ENCODE data around the gene XIST.
"Not testable (repeated sequence)": the region's sequence is repeated elsewhere in the genome, so short reads cannot be mapped to it uniquely, and the experiment has no call there.

Gene XIST

DNA sequence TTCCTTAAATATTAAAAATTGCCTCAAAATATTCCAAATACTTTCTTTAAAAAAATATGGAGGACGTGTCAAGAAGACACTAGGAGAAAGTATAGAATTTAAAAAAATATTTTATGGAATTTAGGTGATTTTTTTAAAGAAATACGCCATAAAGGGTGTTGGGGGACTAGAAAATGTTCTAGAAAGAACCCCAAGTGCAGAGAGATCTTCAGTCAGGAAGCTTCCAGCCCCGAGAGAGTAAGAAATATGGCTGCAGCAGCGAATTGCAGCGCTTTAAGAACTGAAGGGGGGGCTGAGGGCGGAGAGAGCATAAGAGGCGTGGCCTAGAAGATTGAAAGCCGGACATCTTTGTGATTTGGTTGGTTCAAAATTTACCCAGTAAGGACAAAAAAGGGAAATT is at the start of gene XIST:
Gene XIST, minus strand, starts transcription at position 248 of the 400 bp plus-strand sequence.
- peak in 23 of 58 donors; percentile 17 to 79 (median 55) for DNase-seq

DNA sequence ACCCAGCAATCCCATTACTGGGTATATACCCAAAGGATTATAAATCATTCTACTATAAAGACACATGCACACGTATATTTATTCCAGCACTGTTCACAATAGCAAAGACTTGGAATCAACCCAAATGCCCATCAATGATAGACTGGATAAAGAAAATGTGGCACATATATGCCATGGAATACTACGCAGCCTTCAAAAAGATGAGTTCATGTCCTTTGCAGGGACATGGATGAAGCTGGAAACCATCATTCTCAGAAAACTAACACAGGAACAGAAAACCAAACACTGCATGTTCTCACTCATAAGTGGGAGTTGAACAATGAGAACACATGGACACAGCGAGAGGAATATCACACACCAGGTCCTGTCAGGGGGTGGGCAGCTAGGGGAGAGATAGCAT is 45.8 kb upstream of the XIST start:
- DNase-seq = not testable (repeated sequence)

DNA sequence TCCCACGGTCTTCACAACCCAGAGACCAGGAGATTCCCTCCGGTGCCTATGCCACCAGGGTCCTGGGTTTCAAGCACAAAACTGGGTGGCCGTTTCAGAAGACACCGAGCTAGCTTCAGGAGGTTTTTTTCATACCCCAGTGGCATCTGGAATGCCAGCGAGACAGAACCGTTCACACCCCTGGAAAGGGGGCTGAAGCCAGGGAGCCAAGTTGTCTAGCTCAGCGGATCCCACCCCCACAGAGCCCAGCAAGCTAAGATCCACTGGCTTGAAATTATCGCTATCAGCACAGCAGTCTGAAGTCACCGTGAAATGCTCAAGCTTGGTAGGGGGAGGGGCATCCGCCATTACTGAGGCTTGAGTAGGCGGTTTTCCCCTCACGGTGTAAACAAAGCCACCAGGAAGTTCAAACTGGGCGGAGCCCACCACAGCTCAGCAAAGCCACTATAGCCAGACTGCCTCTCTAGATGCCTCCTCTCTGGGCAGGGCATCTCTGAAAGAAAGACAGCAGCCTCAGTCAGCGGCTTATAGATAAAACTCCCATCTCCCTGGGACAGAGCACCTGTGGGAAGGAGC is 40.1 kb upstream of the XIST start:
- DNase-seq = not testable (repeated sequence)

DNA sequence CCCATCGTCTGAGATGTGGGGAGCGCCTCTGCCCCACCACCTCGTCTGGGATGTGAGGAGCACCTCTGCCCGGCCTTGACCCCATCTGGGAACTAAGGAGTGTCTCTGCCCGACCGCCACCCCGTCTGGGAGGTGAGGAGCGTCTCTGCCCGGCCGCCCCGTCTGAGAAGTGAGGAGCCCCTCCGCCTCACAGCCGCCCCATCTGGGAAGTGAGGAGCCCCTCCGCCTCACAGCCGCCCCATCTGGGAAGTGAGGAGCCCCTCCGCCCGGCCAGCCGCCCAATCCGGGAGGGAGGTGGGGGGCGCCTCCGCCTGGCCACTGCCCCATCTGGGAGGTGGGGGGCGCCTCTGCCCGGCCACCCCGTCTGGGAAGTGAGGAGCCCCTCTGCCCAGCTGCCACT is 29.7 kb upstream of the XIST start:
- DNase-seq = not testable (repeated sequence)

DNA sequence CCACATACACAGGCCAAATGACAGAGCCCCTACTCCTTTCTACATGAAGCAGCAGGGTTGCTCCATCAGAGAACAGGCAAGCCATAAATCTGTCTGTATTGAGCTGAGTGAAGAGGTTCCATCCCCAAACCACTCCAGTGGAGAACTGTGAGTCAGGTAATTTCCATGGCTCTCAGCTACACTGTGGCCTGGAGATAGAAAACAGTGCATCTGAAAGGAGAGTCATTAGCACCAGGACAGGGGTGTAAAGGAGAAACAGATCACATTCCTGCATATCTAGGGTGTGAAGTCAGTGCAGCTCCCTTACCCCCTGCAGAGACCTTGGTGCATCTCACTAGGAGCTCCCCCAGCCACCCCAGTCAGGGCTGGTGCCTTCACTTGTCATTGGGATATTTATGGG is 25.2 kb upstream of the XIST start:
- no peak for DNase-seq

DNA sequence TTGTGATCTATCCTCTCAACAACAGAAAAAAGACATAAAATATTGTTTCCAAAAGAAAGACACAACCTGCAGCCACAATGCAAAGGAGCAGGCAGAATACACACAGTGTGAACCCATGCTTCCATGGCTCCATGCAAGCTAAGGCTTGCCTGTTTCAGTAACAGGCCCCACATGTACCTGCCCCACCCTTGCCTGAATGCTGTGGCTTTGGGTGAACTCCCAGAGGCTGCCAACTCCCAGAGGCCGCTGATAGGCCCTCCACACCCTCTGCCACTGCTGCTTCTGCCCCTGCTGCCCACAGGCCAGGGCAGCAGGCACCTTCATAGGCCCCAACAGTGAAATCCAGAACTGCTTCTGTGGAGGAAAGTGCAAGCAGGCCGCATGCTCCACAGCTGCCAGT is 24.4 kb upstream of the XIST start:
- no peak for DNase-seq

DNA sequence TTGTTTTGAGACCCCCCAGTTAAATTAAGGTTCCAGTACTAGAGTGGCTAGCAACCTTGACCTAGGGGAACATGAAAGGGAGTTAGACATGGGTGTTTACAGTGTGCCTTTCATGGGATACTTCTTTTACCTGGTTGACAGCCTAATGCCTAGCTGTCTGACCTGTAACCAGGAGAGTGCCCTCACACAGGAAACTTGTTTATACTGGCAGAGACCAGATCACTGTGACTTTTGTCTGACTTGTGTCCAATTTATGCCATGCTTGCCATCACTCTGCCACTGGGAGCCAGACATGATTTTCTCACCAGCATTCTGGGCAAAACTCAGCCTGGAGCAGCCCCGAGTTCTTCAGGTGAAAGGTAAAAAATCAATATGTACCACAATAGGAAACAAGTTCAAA is 16.4 kb upstream of the XIST start:
- DNase-seq = no peak

DNA sequence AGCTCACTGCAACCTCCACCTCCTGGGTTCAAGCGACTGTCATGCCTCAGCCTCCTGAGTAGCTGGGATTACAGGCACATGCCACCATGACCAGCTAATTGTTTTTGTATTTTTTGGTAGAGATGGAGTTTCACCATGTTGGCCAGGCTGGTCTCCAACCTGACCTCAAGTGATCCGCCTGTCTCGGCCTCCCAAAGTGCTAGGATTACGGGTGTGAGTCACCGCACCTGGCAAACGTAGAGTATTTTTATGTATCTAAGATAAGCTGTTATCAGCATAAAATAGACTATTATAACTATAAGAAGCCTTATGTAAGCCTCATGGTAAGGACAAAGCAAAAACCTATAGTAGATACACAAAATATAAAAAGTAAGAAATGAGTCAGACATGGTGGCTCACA is 14.6 kb upstream of the XIST start:
- DNase-seq = no peak

DNA sequence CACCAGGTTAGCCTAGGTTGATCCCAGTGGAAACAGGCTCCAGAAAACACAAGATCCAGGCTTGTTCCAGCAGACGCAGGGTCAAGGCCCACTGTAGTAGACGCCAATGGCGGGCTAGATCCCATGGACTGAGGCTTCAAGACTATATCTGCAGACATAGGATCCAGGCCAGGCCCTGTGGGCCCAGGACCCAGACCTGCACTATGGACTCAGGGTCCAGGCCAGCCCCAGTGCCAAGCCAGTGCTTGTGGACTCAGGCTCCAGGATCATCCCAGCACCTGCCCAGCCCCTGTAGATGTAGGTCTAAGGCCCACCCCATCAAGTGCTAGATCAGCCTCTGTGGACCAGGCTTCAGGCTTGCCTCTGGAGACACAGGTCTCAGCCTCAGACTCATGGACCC is 11.3 kb upstream of the XIST start:
- DNase-seq = no peak

DNA sequence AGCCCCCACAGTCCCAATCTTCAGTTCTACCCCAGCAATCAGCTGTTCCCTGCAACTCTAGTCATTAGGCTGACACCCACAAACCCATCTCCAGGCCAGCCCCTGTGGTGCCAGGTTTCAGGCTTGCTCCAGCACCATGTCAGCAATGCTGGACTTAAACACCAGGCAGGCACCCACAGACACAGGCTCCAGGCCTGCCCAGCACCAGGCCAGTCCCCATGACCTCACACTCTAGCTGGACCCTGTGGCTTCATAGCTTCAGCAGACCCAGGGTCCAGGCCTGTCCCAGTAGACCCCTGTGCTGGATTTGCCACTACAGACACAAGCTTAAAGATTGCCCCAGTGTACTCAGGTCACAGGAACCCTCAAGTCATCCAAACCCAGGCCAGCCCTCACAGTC is 10.8 kb upstream of the XIST start:
- DNase-seq = no peak

DNA sequence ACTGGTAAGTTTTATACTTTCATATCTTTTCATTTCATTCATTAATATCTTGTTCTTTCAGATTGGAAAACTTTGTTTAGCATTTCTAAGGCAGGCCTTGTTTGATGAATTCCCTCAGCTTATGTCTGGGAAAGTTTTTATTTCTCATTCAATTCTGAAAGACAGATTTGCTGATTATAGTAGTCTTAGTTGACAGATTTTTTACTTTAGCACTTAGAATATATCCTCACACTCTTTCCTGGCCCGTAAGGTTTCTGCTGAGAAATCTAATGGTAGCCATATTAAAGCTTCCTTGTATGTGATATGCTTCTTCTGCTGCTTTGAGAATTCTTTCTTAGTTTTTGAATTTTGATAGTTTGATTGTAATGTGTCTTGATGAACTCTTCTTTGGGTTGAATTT is 7.1 kb upstream of the XIST start:
- no peak for DNase-seq

DNA sequence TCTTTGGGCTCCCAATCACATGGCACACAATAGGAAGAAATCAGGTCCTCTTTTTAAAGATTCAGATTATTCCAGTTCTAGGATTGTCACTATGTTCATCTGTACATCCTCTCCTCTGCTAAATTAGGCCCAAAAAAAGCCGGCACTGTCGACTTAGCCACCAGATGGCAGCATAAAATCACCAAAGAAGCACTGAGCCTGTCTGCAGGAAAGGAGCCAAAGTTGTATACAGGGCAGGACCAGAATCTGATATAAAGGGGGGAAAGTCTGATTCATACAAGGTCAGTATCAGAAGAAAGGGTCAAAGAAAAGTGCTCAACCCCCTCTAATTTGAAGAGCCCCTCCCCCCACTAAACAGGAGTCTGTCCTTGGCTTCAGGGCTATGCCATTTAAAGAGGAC is 3.0 kb upstream of the XIST start:
- peak in 55 of 58 donors; percentile 0 to 84 (median 26) for DNase-seq

DNA sequence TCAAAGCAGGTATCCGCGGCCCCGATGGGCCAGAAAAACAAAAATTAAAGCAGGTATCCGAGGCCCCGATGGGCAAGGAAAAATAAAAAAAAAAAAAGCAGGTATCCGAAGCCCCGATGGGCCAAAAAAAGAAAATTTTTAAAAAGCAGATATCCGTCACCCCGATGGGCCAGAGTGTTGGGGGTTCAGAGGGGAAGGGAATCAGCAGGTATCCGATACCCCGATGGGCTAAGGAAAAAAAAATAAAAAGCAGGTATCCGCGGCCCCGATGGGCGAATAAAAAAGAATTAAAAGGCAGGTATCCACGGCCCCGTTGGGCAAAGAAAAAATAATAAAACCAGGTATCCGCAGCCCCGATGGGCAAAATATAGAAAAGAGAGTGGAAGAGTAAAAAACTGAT is 492 bp downstream of the XIST start:
- no peak for DNase-seq

DNA sequence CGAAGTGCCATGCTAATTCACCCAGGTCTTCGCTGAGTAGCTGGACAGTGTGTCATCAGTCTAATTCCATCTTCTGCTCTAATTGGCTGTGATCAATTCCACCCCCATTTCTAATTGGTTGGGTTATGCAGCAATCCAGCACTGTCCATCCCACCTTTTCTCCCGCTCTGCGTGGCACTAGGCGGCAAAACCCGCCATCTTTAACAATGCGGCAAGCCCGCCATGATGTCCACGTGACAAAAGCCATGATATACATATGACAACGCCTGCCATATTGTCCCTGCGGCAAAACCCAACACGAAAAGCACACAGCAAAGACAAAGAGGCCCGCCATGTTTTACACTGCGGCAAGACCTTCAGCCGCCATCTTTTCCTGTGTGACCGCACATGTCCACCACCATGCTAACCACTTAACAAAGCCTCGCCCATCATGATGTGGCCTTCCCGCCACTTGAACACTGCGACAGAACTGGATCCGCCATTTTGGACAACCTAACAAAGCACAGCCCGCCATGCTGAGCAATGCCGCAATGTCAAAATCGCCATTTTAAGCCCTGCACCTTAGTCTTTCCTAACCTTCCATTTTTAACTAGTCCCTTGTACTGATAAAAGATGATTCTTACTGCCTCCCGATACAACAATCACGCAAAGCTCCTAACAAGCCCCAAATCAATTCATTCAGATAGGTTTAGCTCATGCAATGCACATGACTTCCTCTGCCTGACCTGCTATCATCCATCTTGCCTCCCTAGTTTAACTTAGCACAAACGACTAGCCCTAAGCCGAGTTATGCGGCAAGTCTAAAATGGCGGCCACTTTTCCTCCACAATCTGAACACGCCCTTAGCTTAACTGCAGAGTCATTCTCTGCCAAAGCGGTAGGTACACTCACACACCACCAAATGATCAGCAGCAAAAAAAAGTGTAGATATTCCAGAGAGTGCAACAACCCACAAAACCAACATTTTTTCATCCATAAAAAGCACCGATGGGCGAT is 1.2 kb downstream of the XIST start:
- peak in 25 of 58 donors; percentile 11 to 95 (median 85) for DNase-seq

DNA sequence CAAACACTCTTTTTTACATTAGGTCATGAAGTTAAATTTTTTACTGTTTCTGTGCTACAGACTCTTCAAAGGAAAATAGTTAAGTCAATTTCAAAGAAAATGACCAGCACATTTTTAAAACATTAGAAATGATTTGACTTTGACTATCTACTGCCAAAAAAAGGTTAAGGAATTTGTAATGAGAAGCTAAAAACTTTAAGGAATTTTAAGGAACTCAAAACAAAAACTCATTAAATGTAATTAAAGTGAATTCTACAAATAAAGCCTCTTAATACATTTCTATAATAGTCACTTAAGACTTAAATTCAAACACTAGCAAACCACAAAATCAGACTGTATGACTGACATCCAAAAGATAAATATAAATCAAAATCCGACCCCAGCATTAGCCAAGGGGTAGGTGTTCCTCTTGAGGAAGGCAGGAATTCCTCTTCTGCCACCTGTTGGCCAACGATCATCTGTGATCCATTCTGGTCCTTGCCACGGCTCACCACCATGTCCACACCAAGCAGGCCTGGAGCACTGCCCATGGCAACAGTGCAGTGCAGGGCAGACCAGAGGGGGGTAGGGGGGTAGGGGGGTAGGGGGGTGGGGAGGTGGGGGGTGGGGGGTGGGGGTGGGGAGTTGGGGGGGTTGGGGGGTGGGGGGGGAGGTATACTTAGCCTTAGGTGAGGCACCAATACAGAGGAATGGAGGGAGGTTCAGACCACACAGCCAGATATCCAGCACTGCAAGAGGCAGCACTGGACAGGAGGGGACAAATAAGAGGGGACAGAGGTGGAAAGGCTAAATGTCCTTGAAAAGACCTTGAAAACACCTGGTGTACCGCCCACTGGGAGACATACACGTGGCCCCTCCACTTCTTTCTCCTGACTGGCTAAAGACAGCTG is 2.1 kb downstream of the XIST start:
- peak in 8 of 58 donors; percentile 4 to 39 (median 11) for DNase-seq

DNA sequence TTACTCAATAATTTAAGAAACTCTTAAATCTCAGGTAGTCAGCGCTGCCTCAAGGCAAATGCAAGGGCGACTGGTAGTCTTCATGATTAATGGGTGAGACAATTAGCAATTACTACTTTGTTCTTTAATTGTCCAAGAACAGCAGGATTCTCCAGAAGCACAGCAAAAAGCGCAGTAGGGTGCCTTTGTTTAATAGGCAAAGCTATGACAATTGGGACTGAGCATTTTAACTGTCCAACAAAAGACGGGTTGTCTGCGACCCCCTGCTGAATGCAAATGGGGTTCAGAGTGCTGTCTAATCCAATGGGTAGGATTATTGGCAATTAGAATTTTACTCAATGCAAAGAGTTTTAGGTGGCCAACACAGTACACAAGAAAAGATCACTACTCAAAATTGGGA is 3.4 kb downstream of the XIST start:
- DNase-seq = no peak

DNA sequence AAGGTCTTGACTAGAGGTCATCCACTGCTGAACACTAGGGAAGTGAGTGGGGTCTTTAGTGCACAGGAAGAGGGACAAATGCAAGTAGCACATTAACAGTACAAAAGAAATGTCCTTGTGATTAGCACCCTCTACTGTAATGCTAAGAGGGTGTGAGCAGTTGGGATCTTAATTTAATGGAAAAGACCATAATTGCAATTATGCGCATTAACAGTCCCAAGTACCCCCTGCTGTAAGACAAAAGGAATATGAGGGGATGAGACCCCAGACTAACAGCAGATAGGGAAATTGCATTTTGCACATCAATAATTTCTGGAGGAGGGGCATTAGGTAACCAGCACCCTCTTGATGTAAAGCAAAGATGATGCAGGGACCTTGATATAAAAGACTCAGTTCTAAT is 4.5 kb downstream of the XIST start:
- DNase-seq = no peak

DNA sequence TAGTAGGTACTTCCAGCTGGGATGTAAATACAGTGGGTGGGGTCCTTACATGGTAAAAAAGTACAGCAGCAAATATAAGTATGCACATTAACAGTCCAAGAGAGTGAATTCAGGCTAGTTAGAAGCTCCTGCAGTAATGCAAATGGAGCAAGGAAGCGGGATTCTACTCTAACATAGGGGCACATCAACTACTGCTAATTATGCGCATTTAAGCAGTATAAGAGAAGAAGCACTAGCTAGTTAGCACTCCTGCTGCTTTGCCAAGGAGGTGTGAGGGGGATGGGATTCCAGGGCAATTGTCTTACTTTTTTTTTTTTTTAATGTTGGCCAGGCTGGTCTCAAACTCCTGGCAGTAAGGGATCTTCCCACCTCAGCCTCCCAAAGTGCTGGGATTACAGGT is 5.4 kb downstream of the XIST start:
- DNase-seq = no peak

DNA sequence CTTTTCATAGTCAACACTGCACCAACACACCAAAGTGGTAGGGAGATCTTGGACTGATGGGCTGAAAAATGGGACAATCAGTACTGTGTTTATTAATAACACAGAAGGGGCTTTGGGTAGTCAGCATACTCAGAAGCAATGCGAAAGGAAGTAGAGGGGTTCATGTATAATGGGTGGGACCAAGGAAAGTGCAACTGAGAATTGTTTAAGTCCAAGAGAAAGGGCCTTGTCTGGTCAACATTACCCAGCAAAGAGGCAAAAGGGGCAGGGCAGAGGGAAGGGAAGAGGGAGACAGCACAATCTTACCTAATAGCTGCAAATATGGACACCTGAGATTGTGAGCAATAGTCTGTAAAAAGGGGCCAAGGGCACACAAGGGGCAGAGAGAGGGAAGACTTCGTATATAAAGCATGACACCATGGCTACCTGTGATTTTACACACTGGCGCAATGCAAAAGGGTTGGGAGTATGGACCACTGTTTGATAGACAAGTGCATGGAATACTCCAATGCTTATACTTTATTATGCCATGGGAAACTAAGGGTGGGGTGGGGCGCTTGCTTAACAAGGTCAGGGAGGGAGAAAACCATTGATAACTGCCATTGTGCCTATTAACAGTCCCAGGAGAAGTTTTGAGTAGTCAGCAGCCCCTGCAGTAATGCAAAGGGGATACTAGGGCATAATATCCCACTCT is 9.8 kb downstream of the XIST start:
- no peak for DNase-seq

DNA sequence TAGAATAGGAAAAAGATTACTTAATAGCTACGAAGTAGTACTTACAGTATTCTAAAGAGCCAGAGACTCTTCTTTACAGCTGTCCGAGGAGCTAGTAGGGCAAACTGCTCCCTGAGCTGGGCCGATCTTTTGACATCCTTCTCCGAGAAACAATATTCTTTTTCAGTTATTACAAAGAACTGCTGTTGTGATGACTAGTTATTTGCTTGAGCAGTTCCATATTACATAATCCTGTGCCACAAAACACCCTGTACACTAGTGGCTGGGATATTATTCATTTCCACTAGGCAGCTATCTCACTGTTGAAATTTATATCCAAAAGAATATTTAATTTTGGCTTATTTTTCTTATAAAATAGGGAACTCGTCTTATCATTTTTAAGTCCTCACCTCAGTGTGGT is 11.2 kb downstream of the XIST start:
- DNase-seq = no peak
